ENCODE results near the gene AFF3.
"Not testable (repeated sequence)": the region's sequence is repeated elsewhere in the genome, so short reads cannot be mapped to it uniquely, and the experiment has no call there.

The AFF3 gene

GRCh38 chr2:100108648-100109020 is 33.8 kb downstream of the AFF3 start:
- DNase-seq (ENCODE audit: low spot score) (peak; percentile 69), FAIRE-seq (peak; percentile 98)

- peak; percentile 9 for DNase-seq (ENCODE audit: low spot score)
- FAIRE-seq, result no peak
These were observed 34.3 kb downstream of the AFF3 start for GRCh38 chr2:100107906-100108647.

GRCh38 chr2:100107440-100107839 is 35.0 kb downstream of the AFF3 start:
- no peak for DNase-seq (ENCODE audit: low spot score)
- FAIRE-seq, result no peak

GRCh38 chr2:100106460-100106859 is 35.9 kb downstream of the AFF3 start:
- DNase-seq (ENCODE audit: low spot score) (no peak), FAIRE-seq (no peak)

- no peak for DNase-seq (ENCODE audit: low spot score)
- no peak for FAIRE-seq
These were observed 36.7 kb downstream of the AFF3 start for GRCh38 chr2:100105678-100106054.

GRCh38 chr2:100104718-100105677 is 37.4 kb downstream of the AFF3 start:
- FAIRE-seq (no peak), DNase-seq (ENCODE audit: low spot score) (no peak)

GRCh38 chr2:100104265-100104664 is 38.1 kb downstream of the AFF3 start:
- FAIRE-seq; DNase-seq (ENCODE audit: low spot score): not testable (repeated sequence)

- DNase-seq (ENCODE audit: low spot score); FAIRE-seq: not testable (repeated sequence)
These were observed 38.7 kb downstream of the AFF3 start for GRCh38 chr2:100103527-100104252.

GRCh38 chr2:100102466-100103180 is 39.8 kb downstream of the AFF3 start:
- not testable (repeated sequence) for FAIRE-seq

GRCh38 chr2:100098855-100099254 is 43.5 kb downstream of the AFF3 start:
- FAIRE-seq; DNase-seq (ENCODE audit: low spot score): not testable (repeated sequence)

More at GRCh38 chr2:100102466-100103180, 39.8 kb downstream of the AFF3 start:
- not testable (repeated sequence) for DNase-seq (ENCODE audit: low spot score)

GRCh38 chr2:100097611-100098294 is 44.6 kb downstream of the AFF3 start:
- not testable (repeated sequence) for FAIRE-seq; DNase-seq (ENCODE audit: low spot score)

GRCh38 chr2:100095845-100096244 is 46.5 kb downstream of the AFF3 start:
- not testable (repeated sequence) for FAIRE-seq

GRCh38 chr2:100091807-100092206 is 50.6 kb downstream of the AFF3 start:
- not testable (repeated sequence) for DNase-seq (ENCODE audit: low spot score); FAIRE-seq

More at GRCh38 chr2:100095845-100096244, 46.5 kb downstream of the AFF3 start:
- not testable (repeated sequence) for DNase-seq (ENCODE audit: low spot score)

GRCh38 chr2:100085744-100086143 is 56.6 kb downstream of the AFF3 start:
- not testable (repeated sequence) for FAIRE-seq

GRCh38 chr2:100083421-100084216 is 58.8 kb downstream of the AFF3 start:
- peak; percentile 21 for FAIRE-seq
- DNase-seq (ENCODE audit: low spot score), result not testable (repeated sequence)

More at GRCh38 chr2:100085744-100086143, 56.6 kb downstream of the AFF3 start:
- DNase-seq (ENCODE audit: low spot score), result not testable (repeated sequence)

GRCh38 chr2:100082302-100082978 is 60.0 kb downstream of the AFF3 start:
- DNase-seq (ENCODE audit: low spot score); FAIRE-seq: not testable (repeated sequence)

- FAIRE-seq, result no peak
- no peak for DNase-seq (ENCODE audit: low spot score)
These were observed 64.5 kb downstream of the AFF3 start for GRCh38 chr2:100077935-100078334.

GRCh38 chr2:100077456-100077855 is 64.9 kb downstream of the AFF3 start:
- no peak for FAIRE-seq

More at GRCh38 chr2:100077456-100077855, 64.9 kb downstream of the AFF3 start:
- no peak for DNase-seq (ENCODE audit: low spot score)
